GM19351 (cell line): ENCODE data around the gene TCN1.
"Not testable (repeated sequence)": the region's sequence is repeated elsewhere in the genome, so short reads cannot be mapped to it uniquely, and the experiment has no call there.

ENCODE experiments used
- ATAC-seq: cut with Tn5 transposase; IDR thresholded peaks from one replicate; pipeline ENCODE4 v1.9.1; 2021; ENCODE audit warnings: mild to moderate bottlenecking, moderate library complexity; ENCODE audit not compliant: unreplicated experiment

TCN1 gene

GRCh38 chr11:59857439-59858434 is 8.6 kb downstream of the TCN1 start:
- no peak for ATAC-seq

GRCh38 chr11:59854871-59855270 is 11.4 kb downstream of the TCN1 start:
- ATAC-seq: no peak

GRCh38 chr11:59851416-59851815 is 14.9 kb downstream of the TCN1 start:
- not testable (repeated sequence) for ATAC-seq

GRCh38 chr11:59849551-59849950 is 16.7 kb downstream of the TCN1 start:
- not testable (repeated sequence) for ATAC-seq

DNA sequence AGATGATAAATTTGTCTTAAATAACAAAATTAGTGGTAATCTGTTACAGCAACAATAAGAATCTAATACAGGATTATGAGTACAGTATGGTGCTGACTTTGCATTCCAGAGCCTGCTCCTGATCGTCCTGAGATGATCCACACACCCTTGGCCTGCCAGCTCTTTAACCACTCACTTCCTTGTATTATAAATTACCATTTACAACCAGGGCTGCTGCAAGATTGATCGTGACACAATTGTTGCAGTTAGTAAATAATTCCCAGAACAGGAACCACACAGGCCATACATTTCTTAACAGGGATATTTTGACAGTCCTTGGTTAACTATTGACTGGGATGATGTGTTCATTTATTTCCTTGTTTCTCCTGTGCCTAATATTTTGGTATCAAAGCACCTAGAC is 17.2 kb downstream of the TCN1 start:
- no peak for ATAC-seq

DNA sequence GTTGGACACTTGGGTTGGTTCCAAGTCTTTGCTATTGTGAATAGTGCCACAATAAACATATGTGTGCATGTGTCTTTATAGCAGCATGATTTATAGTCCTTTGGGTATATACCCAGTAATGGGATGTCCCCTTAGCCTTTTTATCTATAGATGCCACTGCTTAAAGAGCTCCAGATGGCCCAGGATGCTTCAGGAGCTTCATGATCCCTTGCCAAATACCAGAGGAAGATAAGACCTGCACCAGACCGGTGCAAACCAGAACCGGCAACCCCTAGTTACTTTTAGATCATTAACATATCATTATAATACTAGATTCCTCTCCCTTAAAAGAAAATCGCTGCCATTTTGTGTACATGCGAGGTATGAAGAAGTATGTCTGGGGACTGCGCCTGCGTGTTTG is 17.8 kb downstream of the TCN1 start:
- not testable (repeated sequence) for ATAC-seq

GRCh38 chr11:59847626-59848025 is 18.7 kb downstream of the TCN1 start:
- no peak for ATAC-seq

DNA sequence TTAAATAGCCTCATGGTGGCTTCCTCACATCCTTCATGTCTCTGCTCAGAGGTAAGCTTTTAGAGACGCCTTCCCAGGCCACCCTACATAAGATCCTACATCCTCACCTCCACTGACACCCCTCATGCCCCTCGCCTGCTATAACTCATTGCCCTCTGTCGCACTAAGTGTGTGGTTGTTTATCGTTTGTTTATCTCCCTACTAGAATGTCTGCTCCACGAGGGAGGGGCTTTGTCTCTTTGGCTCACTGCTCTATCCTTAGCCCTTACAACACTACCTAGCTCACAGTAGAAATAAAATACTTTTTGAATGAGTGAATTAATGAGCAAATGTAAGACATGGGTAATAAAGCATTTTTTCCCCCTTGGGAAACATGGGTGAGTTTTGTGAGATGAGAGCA is 19.7 kb downstream of the TCN1 start:
- no peak for ATAC-seq

DNA sequence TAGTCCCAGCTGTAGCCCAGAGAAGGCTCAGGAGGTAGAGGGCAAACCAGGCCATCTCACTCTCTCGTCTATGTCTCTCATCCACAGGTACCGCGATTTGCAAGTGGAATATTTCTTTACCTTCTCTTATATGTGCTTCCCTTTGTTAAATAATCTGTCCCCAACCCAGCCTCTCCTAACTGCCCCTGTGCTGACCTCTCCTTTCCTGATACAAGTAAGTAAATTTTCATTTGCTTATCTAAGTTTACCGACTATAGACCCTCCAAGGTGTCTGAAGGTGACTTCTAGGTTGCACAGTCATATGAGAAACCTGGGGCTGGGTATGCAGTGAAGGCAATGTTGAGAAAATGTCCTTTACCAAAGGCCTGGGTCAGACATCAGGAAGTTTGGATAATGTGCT is 20.9 kb downstream of the TCN1 start, which contains the start of gene CBLIF:
CBLIF (minus strand) TSS at position 101 of the 400 bp plus-strand sequence; CDS start at position 55, 46 bp downstream.
- ATAC-seq: no peak

DNA sequence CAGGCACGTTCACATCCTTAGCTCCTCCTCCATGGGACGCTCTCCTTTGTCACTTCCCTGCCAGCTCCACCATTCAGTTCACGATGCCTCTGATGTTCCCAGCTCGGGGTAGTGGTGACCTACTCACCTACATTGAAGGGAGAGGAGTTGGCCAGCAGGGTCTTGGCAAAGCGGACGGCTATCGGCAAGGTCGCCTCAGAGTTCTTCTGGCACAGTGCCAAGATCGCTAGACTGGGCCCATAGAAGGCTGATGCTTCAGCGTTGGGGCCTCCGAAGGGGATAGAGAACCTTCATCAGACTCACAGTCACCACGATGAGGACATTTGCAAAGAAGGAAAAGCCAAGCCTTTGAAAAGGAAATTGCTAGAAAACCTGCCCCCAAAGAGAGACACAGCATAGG is 24.0 kb downstream of the TCN1 start:
- ATAC-seq: no peak

- ATAC-seq: peak; percentile 66
Measured at GRCh38 chr11:59841514-59841913, 24.8 kb downstream of the TCN1 start.

DNA sequence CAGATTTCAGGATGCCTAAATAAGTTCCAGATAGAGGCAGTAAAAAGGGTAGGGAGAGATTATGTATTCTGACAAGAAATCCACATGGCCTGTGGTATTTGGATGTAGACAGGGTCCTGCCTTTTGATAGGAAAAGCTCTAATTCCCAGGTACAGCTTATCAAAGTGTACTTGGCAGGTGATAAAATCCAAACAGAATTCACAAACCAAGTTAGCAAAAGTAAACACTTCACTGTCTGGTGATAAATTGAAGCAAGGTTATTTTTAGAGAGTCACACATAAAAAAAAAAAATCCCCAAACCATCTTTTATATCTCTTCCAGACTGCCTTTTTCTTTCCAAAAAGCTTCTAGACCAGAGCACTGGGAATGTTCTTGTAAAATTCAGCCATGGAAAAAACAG is 26.7 kb downstream of the TCN1 start:
- ATAC-seq: no peak

DNA sequence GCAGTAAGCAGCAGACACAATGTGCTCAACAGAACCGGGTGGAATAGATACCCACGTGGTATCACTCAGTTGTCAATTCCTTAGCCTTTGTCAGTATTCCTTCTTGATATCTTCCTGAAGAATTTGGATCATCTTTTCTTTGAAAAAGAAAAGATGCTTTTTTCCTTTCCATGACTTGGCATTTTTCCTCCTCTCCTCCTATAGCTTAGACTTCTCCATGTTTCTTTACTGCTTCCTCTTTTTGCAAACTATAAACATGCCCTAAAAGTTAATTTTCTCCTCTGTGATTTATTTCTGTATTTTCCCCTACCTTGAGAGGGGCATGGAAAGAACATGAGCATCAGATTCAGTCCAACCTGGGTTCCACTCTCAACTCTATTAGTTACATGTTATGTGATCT is 32.7 kb downstream of the TCN1 start:
- ATAC-seq: no peak

DNA sequence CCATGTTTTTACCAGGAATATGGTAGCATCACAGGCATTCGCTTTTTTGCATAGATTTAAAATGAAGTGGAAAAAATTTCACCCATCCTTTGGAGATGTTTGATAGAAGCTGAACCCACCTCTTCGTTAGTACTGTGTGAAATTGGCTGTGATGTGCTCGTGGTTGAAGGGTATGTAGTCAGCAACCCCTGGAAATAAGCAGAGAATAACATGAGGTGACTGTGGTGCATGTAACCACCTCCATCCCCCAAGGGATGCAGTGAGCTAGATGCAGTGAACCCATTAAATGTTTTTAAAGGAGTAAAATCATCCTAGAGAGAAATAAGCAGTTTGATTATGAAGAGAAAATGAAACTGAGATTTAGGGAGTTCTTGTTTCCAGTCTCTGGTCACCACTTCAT is 36.9 kb downstream of the TCN1 start:
- no peak for ATAC-seq

- peak; percentile 98 for ATAC-seq
Measured at GRCh38 chr11:59822989-59823566, 43.2 kb downstream of the TCN1 start.

DNA sequence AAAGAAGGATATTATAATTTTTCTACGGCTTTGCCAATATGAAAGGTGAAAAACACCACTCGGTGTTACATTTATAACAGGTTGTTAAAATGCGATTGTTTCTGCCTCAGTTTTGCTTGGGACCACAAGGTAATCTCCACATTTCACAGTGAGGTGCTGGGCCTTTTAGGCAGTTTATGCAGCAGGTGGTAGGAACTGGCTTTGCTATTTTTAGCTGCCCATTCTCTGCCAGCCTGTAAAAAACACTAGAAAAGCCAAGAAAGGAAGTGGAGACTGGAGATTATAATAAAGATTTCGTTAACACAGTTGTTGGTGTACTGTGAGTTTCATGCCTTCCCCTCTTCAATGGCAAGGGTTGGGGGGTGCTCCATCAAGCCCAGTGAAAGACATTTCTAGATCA is 47.7 kb downstream of the TCN1 start:
- no peak for ATAC-seq

- not testable (repeated sequence) for ATAC-seq
Measured at GRCh38 chr11:59816434-59816833, 49.9 kb downstream of the TCN1 start.

DNA sequence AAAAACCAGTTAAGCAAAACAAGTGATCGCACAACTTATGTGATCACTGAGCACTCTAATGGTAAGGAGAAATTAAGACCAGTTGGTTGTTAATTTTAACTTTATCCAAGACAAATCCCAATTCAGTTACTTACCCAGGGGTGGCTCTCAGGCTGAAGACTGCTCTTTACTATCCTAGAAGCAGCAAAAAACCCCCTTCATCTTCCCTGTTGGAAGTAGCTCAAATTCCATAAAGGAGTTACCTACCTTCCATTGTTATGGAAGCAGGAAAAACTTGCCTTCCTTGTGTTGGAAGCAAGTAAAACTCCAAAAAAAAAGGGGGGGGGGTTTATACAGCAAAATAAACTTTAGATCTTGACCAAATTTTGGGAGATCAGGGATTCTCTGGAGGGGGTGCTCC is 50.5 kb downstream of the TCN1 start:
- ATAC-seq: no peak

DNA sequence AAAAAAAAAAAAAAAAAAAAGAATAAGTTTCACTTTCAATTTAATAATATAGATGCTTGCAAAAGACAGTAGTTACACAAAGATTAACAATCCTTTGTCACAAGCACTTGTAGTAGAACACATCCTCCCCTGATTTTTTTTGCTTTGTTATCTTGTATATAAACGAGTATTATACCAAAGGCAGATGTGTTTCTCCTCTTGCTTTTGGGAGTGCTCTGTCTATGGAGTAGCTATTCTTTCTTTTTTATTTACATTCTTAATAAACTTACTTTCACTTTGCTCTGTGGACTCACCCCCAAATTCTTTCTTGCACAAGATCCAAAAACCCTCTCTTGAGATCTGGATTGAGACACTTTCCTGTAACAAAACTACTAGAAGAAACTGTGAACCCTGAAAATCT is 52.3 kb downstream of the TCN1 start:
- no peak for ATAC-seq

DNA sequence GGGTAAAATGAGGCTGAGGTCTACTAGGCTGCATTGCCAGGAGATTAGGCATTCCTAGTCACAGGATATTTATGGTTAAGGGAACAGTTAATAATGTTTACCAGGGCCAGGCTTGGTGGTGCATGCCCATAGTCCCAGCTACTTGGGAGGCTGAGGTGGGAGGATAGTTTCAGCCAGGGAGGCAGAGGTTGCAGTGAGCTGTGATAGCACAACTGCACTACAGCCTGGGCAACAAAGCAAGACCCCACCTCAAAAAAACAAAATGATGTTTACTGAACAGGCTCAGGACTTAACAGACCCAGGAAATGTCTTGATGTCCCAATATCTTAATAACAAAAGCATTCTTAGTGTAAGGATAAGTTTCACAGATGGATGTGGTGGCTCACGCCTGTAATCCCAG is 52.9 kb downstream of the TCN1 start:
- ATAC-seq: no peak

DNA sequence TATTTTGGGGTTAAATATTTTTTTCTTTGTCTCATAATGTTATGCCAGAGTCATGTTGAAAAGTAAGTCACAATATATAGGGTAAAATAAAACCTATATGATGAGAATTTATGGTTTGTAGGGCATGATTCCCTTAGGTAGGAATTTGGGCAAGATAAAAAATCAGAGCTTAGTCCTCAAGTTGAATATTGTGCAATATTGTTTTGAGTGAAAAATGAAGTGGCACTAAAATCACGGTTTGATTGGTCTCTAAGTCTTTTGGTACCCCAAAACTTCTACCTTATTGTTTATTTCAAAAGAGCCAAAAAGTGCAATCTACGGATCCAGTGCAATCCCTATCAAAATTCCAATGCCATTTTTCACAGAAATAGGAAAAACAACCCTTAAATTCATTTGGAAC is 54.1 kb downstream of the TCN1 start:
- ATAC-seq: no peak

DNA sequence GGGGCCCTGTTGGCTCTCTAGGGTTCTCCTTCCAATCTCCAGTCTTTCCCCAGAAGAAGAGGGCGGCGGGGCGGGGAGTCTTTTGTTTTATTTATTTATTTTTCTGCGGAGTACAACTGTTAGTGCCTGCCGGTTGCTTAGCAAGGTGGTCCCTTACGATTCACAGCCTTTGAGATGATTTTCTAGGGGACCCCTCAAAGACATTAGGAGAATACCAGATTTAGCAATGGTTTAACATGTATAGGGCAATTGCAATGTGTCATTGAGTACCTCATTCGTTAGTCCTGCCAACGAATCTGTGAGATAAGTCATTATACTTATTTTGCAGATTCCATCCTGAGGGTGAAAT is 55.4 kb downstream of the TCN1 start:
- peak; percentile 0 for ATAC-seq
